DMS53 (cell line): Measurements from ENCODE around the gene CLDN22.

Experiments
- DNase-seq: peaks from one replicate; lab custom pipeline; 2025; lab: John Stamatoyannopoulos, UW

The CLDN22 gene

GRCh38 chr4:183276106-183276505 lies 44.0 kb downstream of the CLDN22 start:
- DNase-seq = no peak

- no peak for DNase-seq
These were observed 47.7 kb downstream of the CLDN22 start for GRCh38 chr4:183272384-183272783.

DNA sequence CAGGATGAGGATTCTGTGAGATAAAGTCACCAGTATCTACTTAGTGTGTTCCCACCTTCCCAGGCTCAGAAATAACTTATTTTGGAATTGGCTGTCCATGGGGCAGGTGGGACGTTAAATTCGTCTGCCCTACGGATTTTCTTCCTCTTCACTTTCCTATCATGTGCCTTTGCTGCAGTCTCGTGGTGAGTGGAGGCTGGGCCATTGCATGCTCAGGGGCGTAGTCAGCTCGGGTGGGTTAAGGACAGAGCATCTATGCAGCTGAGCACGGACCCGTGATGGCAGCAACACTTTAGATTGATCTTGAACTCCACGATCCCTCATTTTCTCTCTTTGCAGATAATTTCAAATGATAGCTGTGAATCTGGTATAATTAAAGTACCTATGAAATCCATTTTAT lies 51.5 kb downstream of the CLDN22 start:
- no peak for DNase-seq
